Measurements from ENCODE around the gene PLA2G4A. TPM values are rescaled to one million over a fixed set of nuclear protein-coding genes. Genes with fewer than 3 reads are reported as not detected.

PLA2G4A gene
- total RNA-seq, 1 experiment from 2014 or later, result 0.39 TPM

DNA sequence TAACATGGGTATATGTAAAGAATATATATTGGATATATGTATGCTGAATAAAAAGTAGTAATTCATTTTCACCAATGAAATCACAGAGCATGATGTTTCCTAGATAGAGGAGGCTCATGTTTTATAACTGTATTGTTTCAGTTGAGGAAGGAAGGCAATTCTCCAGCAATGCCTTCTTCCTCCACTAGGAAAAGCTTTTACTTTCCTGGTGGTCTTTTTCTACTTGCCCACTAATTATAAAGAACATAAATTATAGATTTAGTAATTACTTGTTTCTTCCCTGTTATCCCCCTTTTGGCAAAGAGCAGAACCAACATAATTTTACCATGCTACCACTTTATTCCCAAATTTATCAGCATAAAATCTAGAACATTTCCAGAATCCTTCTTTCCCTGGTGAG lies 159.0 kb downstream of the PLA2G4A start:
- Histone ChIP-seq H3K18ac (ENCODE audit: insufficient read length, low read depth, low read length) (no peak overlapping the region), H3K4me1 (ENCODE audit: insufficient read depth, low read length) (no peaks in the 10 kb centered on the region), H3K14ac (ENCODE audit: insufficient read depth, low read length) (no peak overlapping the region), H4K91ac (ENCODE audit: insufficient read length, low read depth, low read length) (no peak overlapping the region), H2BK120ac (ENCODE audit: low read depth, low read length, poor library complexity, severe bottlenecking) (no peak overlapping the region), H2BK20ac (ENCODE audit: low read depth, low read length, poor library complexity, severe bottlenecking) (no peak overlapping the region), H3K23ac (ENCODE audit: insufficient read length, low read depth, low read length) (no peak overlapping the region), H3K56ac (ENCODE audit: insufficient read length, low read depth, low read length) (no peak overlapping the region), H2BK5ac (ENCODE audit: insufficient read length, low read length) (no peak overlapping the region), H3K23me2 (ENCODE audit: insufficient read length, low read depth, low read length, poor library complexity, severe bottlenecking) (no peaks in the 10 kb centered on the region), H3K27me3 (ENCODE audit: insufficient read depth, low read length) (no peaks in the 10 kb centered on the region), H4K8ac (replicated peaks; ENCODE audit: insufficient read length, low read depth, low read length) (no peak overlapping the region), H3K79me1 (ENCODE audit: insufficient read depth, low read depth, low read length, poor library complexity, severe bottlenecking) (no peaks in the 10 kb centered on the region), H3K4me2 (ENCODE audit: insufficient read depth, insufficient read length, low read length) (no peak overlapping the region), H4K5ac (ENCODE audit: insufficient read length, low read depth, low read length) (no peak overlapping the region), H2AFZ (ENCODE audit: low read length) (no peak overlapping the region), H2BK15ac (ENCODE audit: low read depth, low read length) (no peak overlapping the region), H3T11ph (ENCODE audit: low read length) (no peak overlapping the region), H3K9ac (ENCODE audit: extremely low read depth, insufficient read length, low read length) (no peak overlapping the region), H3K79me2 (ENCODE audit: insufficient read depth, low read length) (no peaks in the 10 kb centered on the region), H2BK12ac (ENCODE audit: insufficient read length, low read depth, low read length) (no peak overlapping the region), H3K27ac (ENCODE audit: insufficient read length, low read depth, low read length) (no peak overlapping the region), H2AK5ac (ENCODE audit: insufficient read length, low read length) (no peak overlapping the region), H3K9me3 (ENCODE audit: control insufficient read depth, low read depth, low read length) (no peaks in the 10 kb centered on the region), H4K20me1 (ENCODE audit: control insufficient read depth, insufficient read depth, insufficient read length) (no peaks in the 10 kb centered on the region), H3K4ac (ENCODE audit: low read depth, low read length) (no peak overlapping the region)
- DNase-seq, result no peak
- no peaks in the 10 kb centered on the region for H3K9me3 Mint-ChIP-seq
- no peaks in the 10 kb centered on the region for H3K36me3 Mint-ChIP-seq (ENCODE audit: insufficient read depth in 1 of 3, low read depth in 3 of 3)
- TF ChIP-seq, protein P1, sequence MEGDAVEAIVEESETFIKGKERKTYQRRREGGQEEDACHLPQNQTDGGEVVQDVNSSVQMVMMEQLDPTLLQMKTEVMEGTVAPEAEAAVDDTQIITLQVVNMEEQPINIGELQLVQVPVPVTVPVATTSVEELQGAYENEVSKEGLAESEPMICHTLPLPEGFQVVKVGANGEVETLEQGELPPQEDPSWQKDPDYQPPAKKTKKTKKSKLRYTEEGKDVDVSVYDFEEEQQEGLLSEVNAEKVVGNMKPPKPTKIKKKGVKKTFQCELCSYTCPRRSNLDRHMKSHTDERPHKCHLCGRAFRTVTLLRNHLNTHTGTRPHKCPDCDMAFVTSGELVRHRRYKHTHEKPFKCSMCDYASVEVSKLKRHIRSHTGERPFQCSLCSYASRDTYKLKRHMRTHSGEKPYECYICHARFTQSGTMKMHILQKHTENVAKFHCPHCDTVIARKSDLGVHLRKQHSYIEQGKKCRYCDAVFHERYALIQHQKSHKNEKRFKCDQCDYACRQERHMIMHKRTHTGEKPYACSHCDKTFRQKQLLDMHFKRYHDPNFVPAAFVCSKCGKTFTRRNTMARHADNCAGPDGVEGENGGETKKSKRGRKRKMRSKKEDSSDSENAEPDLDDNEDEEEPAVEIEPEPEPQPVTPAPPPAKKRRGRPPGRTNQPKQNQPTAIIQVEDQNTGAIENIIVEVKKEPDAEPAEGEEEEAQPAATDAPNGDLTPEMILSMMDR (conservative IDR thresholded peaks at IDR 0.05), result peak; percentile 58
- peaks cover 11 to 12% of the 10 kb centered on the region in 2 experiments for H3K4me1 Mint-ChIP-seq
- no peak overlapping the region for H3K27ac Mint-ChIP-seq
- H3K27me3 Mint-ChIP-seq (ENCODE audit: low read depth), result no peaks in the 10 kb centered on the region
- H3K4me3 Mint-ChIP-seq, result no peak overlapping the region
